ENCODE measurements around the gene MDN1.
"Not testable (repeated sequence)": the region's sequence is repeated elsewhere in the genome, so short reads cannot be mapped to it uniquely, and the experiment has no call there.

Gene MDN1

GRCh38 chr6:89637960-89638319 is 181.7 kb downstream of the MDN1 start:
- Histone ChIP-seq H3K36me3 (replicated peaks; ENCODE audit: insufficient read depth, low read length) (no peaks in the 10 kb centered on the region), H3K4me2 (ENCODE audit: low read depth, low read length) (peak overlapping the region; percentile 88), H3K27ac (ENCODE audit: low read length) (peak overlapping the region; percentile 80), H3K9me2 (replicated peaks; ENCODE audit: insufficient read depth, low read length) (no peaks in the 10 kb centered on the region), H3K9me3 (replicated peaks; ENCODE audit: insufficient read depth, low read length) (no peaks in the 10 kb centered on the region), H3F3A (ENCODE audit: insufficient read depth, low read length) (peaks cover 7% of the 10 kb centered on the region), H3K79me2 (ENCODE audit: low read length) (peaks cover 4% of the 10 kb centered on the region; the same call in 1 of the 2 replicates), H3K27me3 (replicated peaks; ENCODE audit: insufficient read depth, low read length) (no peaks in the 10 kb centered on the region), H3K4me3 (ENCODE audit: low read length) (peak overlapping the region; percentile 82), H2AFZ (ENCODE audit: low read length) (peak overlapping the region; percentile 78), H3K9ac (ENCODE audit: low read length) (peak overlapping the region; percentile 84), H3K4me1 (ENCODE audit: low read length) (0 out of 2 replicates have a peak, but pooled peaks cover 2% of the 10 kb centered on the region), H4K20me1 (ENCODE audit: insufficient read depth, low read length) (no peaks in the 10 kb centered on the region)
- TF ChIP-seq EZH2 (optimal IDR thresholded peaks at IDR 0.05; ENCODE audit: low read depth, low read length) (no peak), EZH2phosphoT487 (IDR thresholded peaks at IDR 0.05; ENCODE audit: low read length) (no peak)
- TF ChIP-seq, protein P1, sequence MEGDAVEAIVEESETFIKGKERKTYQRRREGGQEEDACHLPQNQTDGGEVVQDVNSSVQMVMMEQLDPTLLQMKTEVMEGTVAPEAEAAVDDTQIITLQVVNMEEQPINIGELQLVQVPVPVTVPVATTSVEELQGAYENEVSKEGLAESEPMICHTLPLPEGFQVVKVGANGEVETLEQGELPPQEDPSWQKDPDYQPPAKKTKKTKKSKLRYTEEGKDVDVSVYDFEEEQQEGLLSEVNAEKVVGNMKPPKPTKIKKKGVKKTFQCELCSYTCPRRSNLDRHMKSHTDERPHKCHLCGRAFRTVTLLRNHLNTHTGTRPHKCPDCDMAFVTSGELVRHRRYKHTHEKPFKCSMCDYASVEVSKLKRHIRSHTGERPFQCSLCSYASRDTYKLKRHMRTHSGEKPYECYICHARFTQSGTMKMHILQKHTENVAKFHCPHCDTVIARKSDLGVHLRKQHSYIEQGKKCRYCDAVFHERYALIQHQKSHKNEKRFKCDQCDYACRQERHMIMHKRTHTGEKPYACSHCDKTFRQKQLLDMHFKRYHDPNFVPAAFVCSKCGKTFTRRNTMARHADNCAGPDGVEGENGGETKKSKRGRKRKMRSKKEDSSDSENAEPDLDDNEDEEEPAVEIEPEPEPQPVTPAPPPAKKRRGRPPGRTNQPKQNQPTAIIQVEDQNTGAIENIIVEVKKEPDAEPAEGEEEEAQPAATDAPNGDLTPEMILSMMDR (IDR thresholded peaks at IDR 0.05; ENCODE audit: low read length): no peak
- no peak for DNase-seq

DNA sequence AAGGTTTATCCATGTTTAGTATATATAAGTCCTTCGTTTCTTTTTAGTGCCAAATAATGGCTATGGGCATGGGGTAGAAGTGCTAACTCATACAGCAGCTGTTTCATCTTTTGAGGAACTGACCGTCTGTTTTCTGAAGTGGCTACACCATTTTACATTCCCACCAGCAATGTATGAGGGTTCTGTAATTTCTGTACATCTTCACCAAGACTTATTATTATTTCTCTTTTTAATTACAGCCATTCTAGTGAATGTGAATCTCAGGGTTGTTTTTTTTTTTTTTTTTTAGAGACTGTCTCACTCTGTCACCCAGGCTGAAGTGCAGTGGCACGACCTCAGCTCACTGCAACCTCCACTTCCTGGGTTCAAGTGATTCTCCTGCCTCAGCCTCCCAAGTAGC is 183.2 kb downstream of the MDN1 start:
- not testable (repeated sequence) for H3K4me2 ChIP-seq (ENCODE audit: low read depth, low read length); H3K9me2 ChIP-seq (replicated peaks; ENCODE audit: insufficient read depth, low read length); H4K20me1 ChIP-seq (ENCODE audit: insufficient read depth, low read length); DNase-seq; H3K27me3 ChIP-seq (replicated peaks; ENCODE audit: insufficient read depth, low read length); H3K79me2 ChIP-seq (ENCODE audit: low read length); H3K36me3 ChIP-seq (replicated peaks; ENCODE audit: insufficient read depth, low read length); H3K9me3 ChIP-seq (replicated peaks; ENCODE audit: insufficient read depth, low read length); H3K4me1 ChIP-seq (ENCODE audit: low read length); H3K9ac ChIP-seq (ENCODE audit: low read length); H3F3A ChIP-seq (ENCODE audit: insufficient read depth, low read length); H3K4me3 ChIP-seq (ENCODE audit: low read length); H2AFZ ChIP-seq (ENCODE audit: low read length); H3K27ac ChIP-seq (ENCODE audit: low read length)

- Histone ChIP-seq H3K4me3 (ENCODE audit: low read length) (no peak overlapping the region), H3K27ac (ENCODE audit: low read length) (no peak overlapping the region), H4K20me1 (ENCODE audit: insufficient read depth, low read length) (no peaks in the 10 kb centered on the region), H2AFZ (ENCODE audit: low read length) (no peak overlapping the region), H3K9ac (ENCODE audit: low read length) (no peak overlapping the region), H3K4me1 (ENCODE audit: low read length) (peaks cover 11% of the 10 kb centered on the region; the same call in 1 of the 2 replicates), H3K9me2 (replicated peaks; ENCODE audit: insufficient read depth, low read length) (no peaks in the 10 kb centered on the region), H3K79me2 (ENCODE audit: low read length) (no peaks in the 10 kb centered on the region), H3K36me3 (replicated peaks; ENCODE audit: insufficient read depth, low read length) (no peaks in the 10 kb centered on the region), H3F3A (ENCODE audit: insufficient read depth, low read length) (no peaks in the 10 kb centered on the region; the same call in 1 of the 2 replicates), H3K9me3 (replicated peaks; ENCODE audit: insufficient read depth, low read length) (no peaks in the 10 kb centered on the region), H3K4me2 (ENCODE audit: low read depth, low read length) (no peak overlapping the region), H3K27me3 (replicated peaks; ENCODE audit: insufficient read depth, low read length) (no peaks in the 10 kb centered on the region)
- TF ChIP-seq EZH2 (optimal IDR thresholded peaks at IDR 0.05; ENCODE audit: low read depth, low read length) (no peak), EZH2phosphoT487 (IDR thresholded peaks at IDR 0.05; ENCODE audit: low read length) (no peak)
- TF ChIP-seq, protein P1 (IDR thresholded peaks at IDR 0.05; ENCODE audit: low read length): no peak
- no peak for DNase-seq
Observed at GRCh38 chr6:89630488-89630887, 189.1 kb downstream of the MDN1 start.

DNA sequence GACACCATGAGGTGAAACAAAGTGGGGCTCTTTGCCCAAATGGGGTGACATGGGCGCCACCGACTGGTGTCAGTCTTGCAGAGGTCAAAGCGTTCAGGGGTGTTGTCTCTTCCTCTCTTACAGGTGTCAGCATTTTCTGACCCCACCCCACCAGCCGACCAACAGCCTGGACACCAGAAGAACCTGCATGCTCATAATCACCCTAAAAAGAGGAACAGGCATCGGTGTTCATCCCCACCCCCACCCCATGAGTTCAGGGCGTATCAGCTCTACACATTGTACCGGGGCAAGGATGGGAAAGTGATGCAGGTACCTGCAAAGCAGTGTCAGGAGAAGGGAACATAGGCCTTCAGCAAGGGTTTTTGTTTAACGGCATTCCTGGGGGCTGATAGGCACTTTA is 195.8 kb downstream of the MDN1 start:
- H4K20me1 ChIP-seq (ENCODE audit: insufficient read depth, low read length): no peaks in the 10 kb centered on the region
- no peak for DNase-seq
- H3K9me3 ChIP-seq (replicated peaks; ENCODE audit: insufficient read depth, low read length): no peaks in the 10 kb centered on the region
- H2AFZ ChIP-seq (ENCODE audit: low read length): no peak overlapping the region
- H3K27ac ChIP-seq (ENCODE audit: low read length): no peak overlapping the region
- H3K79me2 ChIP-seq (ENCODE audit: low read length): no peaks in the 10 kb centered on the region
- H3K27me3 ChIP-seq (replicated peaks; ENCODE audit: insufficient read depth, low read length): no peaks in the 10 kb centered on the region
- TF ChIP-seq EZH2 (optimal IDR thresholded peaks at IDR 0.05; ENCODE audit: low read depth, low read length) (no peak), EZH2phosphoT487 (IDR thresholded peaks at IDR 0.05; ENCODE audit: low read length) (no peak)
- TF ChIP-seq, protein P1 (IDR thresholded peaks at IDR 0.05; ENCODE audit: low read length): no peak
- H3K4me2 ChIP-seq (ENCODE audit: low read depth, low read length): no peak overlapping the region
- H3K4me1 ChIP-seq (ENCODE audit: low read length): no peaks in the 10 kb centered on the region
- no peaks in the 10 kb centered on the region for H3K36me3 ChIP-seq (replicated peaks; ENCODE audit: insufficient read depth, low read length)
- no peak overlapping the region for H3K9ac ChIP-seq (ENCODE audit: low read length)
- no peak overlapping the region for H3K4me3 ChIP-seq (ENCODE audit: low read length)
- no peaks in the 10 kb centered on the region for H3F3A ChIP-seq (ENCODE audit: insufficient read depth, low read length)
- H3K9me2 ChIP-seq (replicated peaks; ENCODE audit: insufficient read depth, low read length): no peaks in the 10 kb centered on the region
